ENCODE results near the gene FAM229A. TPM values are rescaled to one million over a fixed set of nuclear protein-coding genes. Genes with fewer than 3 reads are reported as not detected.

FAM229A gene
- total and polyA plus RNA-seq, 2 experiments from 2014 or later: 3.6 to 4.2 TPM

- Mint-ChIP-seq H3K27ac (no peak overlapping the region), H3K9me3 (peaks cover 39% of the 10 kb centered on the region), H3K4me1 (no peaks in the 10 kb centered on the region), H3K4me3 (no peak overlapping the region), H3K27me3 (ENCODE audit: insufficient read depth, low read depth, poor library complexity) (peaks cover 10% of the 10 kb centered on the region), H3K36me3 (ENCODE audit: low read depth) (peaks cover 30% of the 10 kb centered on the region)
- no peak overlapping the region for H3K4me3 ChIP-seq
- H3K4me2 ChIP-seq: no peak overlapping the region
- no peak for TF ChIP-seq CTCF (conservative IDR thresholded peaks at IDR 0.05; ENCODE audit: low read depth in 2 of 2)
- TF ChIP-seq EZH2 (IDR thresholded peaks at IDR 0.05; ENCODE audit: low read depth, unreplicated experiment): no peak
- no peak overlapping the region for H2AFZ ChIP-seq
- DNase-seq (ENCODE audit: low spot score) (no peak), ATAC-seq (no peak)
- H3K36me3 ChIP-seq (ENCODE audit: insufficient read depth): peaks cover 4% of the 10 kb centered on the region; the same call in 1 of the 2 replicates
- H4K20me1 ChIP-seq (replicated peaks; ENCODE audit: insufficient read depth): no peaks in the 10 kb centered on the region
- H3K27me3 ChIP-seq (ENCODE audit: insufficient read depth): no peaks in the 10 kb centered on the region
- H3K4me1 ChIP-seq (ENCODE audit: insufficient read depth): no peaks in the 10 kb centered on the region; the same call in 1 of the 2 replicates
- no peaks in the 10 kb centered on the region for H3K79me2 ChIP-seq (replicated peaks; ENCODE audit: insufficient read depth)
- 0 out of 2 replicates have a peak, but pooled peaks cover 4% of the 10 kb centered on the region for H3F3A ChIP-seq (replicated peaks; ENCODE audit: low read depth)
- no peak overlapping the region for H3K27ac ChIP-seq (ENCODE audit: low read depth)
- no peaks in the 10 kb centered on the region for H3K9me2 ChIP-seq (ENCODE audit: insufficient read depth)
Measured at GRCh38 chr1:32411261-32411660, 49.0 kb upstream of the FAM229A start.

GRCh38 chr1:32406629-32407111 is 44.4 kb upstream of the FAM229A start:
- ATAC-seq (no peak), DNase-seq (ENCODE audit: low spot score) (no peak)
- no peak overlapping the region for H3K4me3 ChIP-seq
- no peaks in the 10 kb centered on the region for H3K36me3 ChIP-seq (ENCODE audit: insufficient read depth)
- TF ChIP-seq POLR2AphosphoS5 (IDR thresholded peaks at IDR 0.05; ENCODE audit: low read depth) (no peak), JUNB (IDR thresholded peaks at IDR 0.05; ENCODE audit: unreplicated experiment) (no peak), REST (IDR thresholded peaks at IDR 0.05; ENCODE audit: unreplicated experiment) (no peak), ZNF114 (CRISPR knock-in tag; IDR thresholded peaks at IDR 0.05) (no peak), EZH2 (IDR thresholded peaks at IDR 0.05; ENCODE audit: low read depth, unreplicated experiment) (no peak), CREB1 (CRISPR knock-in tag; IDR thresholded peaks at IDR 0.05; ENCODE audit: low read depth) (no peak)
- H3K36me3 Mint-ChIP-seq (ENCODE audit: low read depth): no peaks in the 10 kb centered on the region
- no peak overlapping the region for H3K27ac Mint-ChIP-seq
- H3K27me3 Mint-ChIP-seq (ENCODE audit: insufficient read depth, low read depth, poor library complexity): peaks cover 2% of the 10 kb centered on the region
- H2AFZ ChIP-seq: no peak overlapping the region
- H3K79me2 ChIP-seq (replicated peaks; ENCODE audit: insufficient read depth): no peaks in the 10 kb centered on the region
- H3F3A ChIP-seq (replicated peaks; ENCODE audit: low read depth): no peaks in the 10 kb centered on the region
- H4K20me1 ChIP-seq (replicated peaks; ENCODE audit: insufficient read depth): no peaks in the 10 kb centered on the region
- H3K9me3 Mint-ChIP-seq: peaks cover 3% of the 10 kb centered on the region; the same call in 1 of the 3 replicates
- no peaks in the 10 kb centered on the region for H3K4me1 Mint-ChIP-seq
- H3K9me2 ChIP-seq (ENCODE audit: insufficient read depth): no peaks in the 10 kb centered on the region
- H3K4me3 Mint-ChIP-seq: no peak overlapping the region
- no peak overlapping the region for H3K4me2 ChIP-seq
- H3K27me3 ChIP-seq (ENCODE audit: insufficient read depth): no peaks in the 10 kb centered on the region
- no peak overlapping the region for H3K27ac ChIP-seq (ENCODE audit: low read depth)
- H3K4me1 ChIP-seq (ENCODE audit: insufficient read depth): no peaks in the 10 kb centered on the region; the same call in 1 of the 2 replicates

Measured in GM23338 (cell line).